Stimulated activated CD4-positive, alpha-beta T cell treated with anti-CD3 and anti-CD28 coated beads, Interleukin-4, amount 100 ng/mL, for 4 hours (primary cell): Measurements from ENCODE around the gene BORCS8.
"Not testable (repeated sequence)": the region's sequence is repeated elsewhere in the genome, so short reads cannot be mapped to it uniquely, and the experiment has no call there.

Source experiments
- DNase-seq, 2 experiments: peaks; one replicate each; pipeline ENCODE4 v3.0.0-alpha.2; 2020

Gene BORCS8

DNA sequence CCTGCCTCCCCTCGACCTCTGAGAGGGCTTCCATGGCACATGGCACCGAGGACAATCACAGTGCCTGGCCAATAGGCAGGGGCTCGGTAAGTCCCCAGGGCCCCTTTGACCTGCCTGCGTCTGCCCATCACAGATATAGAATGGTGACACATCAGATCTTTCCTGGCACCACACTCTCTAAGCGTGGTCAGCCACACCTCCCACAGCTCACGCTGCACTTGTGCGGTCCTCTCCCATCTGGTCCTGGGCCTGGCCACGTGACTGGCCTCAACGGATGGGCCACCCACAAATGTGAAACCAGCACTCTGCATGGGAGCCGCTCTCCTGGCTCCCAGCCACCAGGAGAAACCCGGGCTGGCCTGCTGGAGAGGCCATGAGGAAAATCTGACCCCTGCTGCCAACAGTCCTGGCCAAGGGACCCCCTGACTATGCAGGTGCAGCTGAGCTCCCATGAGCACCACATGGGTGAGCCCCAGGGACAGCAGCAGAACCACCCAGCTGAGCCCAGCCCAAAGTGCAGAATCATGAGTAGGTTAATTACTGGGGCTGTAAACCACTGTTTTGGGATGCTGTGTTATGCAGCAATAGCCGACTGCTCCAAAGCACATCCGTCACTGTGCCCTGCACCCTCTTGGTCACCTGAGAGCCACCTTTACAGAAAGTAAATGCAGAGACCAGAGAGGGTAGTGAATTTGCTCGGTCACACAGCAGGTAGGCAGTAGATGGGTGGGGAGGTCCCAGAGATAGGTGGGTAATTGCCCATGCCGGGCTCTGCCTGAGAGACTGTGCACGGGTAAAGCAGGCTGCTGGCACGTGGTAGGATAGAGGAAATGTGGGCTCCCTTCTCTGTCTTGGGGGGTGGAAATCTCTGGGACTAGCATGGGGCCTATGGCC, 12.2 kb downstream of the BORCS8 start:
- DNase-seq: no peak

DNA sequence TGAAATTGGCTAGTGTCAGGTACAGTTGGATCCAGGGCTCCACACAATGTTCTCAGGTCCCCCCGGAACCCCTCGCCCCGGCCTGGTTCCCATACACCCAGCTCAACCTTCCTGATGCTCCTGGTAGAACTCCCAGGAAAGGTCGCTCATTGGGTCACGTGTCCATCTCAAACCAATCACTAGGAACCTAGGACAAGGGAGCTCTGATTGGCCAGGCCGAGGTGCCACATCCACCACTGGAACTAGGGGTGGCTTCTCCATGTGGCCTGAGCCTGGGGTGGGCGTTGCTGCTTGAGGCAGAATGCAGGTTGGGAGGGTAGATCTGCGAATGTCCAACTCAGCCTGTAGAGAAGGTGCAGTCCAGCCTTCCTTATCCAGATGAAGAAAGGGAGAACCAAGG, 15.0 kb downstream of the BORCS8 start:
- DNase-seq: no peak

DNA sequence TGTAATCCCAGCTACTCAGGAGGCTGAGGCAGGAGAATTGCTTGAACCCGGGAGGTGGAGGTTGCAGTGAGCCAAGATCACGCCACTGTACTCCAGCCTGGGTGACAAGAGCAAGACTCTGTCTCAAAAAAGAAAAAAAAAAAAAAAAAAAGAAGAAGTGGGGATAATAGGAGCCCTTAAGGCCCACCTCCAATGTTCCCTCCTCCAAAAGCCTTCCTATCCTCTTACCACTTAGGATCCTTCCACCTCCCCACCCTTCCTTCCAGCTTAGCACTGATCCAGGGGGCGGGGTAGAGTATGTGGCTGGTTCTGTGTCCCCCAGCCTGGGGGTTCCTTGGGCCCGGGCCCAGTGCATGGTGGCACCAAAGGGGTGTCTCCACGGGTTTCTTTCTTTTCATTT, 18.7 kb downstream of the BORCS8 start:
- not testable (repeated sequence) for DNase-seq

DNA sequence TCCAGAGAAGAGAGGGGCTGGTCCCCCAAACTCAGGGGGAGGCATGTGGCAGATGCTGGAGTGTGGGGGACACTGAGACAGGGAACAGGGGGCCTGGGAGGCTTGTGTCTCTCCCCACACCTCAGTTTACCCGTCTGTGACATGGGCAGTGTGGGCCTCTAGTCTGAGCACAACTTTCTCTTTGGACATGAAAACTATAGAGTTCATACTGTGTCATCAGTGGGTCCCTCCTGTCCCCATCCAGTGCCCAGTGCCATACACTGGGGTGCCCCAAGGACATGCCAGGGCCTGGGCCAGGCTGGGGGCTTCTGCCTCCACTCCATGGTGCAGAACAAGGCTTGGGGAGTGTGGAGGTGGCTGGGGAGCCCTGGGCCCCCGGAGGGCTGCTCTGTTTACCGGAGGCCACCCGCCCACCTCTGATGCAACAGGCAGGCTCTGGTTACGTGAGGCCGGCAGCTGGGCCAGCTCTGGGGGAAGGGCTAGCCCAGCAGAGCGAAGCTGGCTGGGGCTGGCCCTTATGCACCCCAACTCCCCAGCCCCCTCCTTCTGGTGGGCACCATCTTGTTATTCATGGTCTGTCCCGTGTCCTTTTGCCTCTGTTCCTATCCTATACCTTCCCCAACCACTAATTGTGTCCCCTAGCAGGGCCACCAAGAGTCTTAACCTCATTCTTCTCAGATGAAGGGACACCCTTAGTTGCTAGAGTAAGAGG, 20.0 kb downstream of the BORCS8 start:
- no peak for DNase-seq

DNA sequence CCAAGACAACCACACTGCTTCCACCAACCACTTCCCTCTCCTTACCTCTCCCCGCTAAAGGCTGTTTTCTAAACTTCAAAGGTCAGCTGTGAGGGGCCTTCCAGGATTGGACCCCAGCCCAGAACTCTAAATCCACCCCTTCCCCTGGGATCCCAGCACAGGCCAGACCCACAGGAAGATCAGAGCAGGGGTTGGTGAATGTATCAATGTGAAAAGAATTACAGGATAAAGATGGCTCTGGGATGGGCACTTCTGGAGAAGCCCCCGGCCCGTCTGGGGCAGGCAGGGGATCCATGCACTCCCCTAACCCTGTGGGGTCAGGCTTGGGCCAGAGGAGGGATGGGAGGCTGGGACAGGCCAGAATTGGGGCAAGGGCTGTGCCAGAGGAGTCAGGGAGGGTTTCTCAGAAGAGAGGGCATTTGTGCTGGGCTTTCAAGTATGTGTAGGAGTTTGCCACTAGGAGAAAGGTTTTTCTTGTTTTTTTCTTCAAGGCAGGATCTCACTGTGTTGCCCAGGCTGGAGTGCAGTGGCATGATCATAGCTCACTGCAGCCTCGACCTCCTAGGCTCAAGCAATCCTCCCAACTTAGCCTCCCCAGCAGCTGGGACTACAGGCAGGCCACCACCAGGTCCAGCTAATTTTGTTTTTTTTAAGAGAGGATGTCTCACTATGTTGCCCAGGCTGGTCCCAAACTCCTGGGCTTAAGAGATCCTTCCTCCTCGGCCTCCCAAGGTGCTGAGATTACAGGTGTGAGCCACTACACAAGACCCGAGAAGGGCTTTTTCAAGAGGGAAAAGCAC, 20.9 kb downstream of the BORCS8 start:
- DNase-seq: no peak

DNA sequence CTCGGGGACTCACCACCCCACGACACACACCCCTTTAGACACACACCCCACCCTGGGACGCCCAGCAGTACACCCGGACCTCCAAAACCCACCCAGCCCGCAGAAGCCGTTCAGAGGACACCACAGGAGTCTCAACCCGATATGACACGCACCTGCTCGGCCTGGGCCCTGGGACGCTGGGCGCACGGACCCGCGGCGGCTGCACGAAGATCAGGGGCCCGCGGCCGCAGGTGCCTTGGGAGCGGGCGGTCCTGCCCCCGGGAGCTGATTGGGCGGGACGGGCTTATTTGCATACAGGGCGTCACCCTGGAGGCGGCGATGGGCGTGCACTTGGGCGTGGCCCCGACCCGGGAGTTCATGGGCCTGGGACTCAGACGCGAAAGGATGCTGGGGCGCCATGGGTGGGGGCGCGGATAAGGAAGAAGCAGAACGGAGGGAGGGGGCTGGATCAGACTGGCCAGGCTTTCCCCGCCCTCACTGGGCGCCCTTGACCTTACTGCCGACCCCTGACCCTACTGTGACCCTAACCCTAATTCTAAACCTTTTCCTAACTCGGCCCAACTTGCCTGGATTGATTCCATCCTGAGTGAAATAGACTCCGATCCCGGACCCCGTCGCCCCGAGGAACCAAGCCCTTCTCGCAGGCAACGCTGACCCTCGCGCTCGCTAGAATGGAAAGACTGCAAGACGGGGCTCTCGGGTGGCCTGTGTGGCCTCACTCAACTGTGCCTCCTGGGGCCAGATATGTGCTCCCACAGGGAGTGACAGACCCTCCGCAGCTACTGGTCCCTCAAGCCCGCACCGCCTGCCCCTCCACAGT, 21.7 kb downstream of the BORCS8 start, which contains the start of gene MEF2B:
Gene MEF2B, minus strand, starts transcription at position 211 of the 820 bp plus-strand sequence. CDS start 19,528 bp downstream, outside the sequence.
- peak; percentile 74 to 75 for DNase-seq

DNA sequence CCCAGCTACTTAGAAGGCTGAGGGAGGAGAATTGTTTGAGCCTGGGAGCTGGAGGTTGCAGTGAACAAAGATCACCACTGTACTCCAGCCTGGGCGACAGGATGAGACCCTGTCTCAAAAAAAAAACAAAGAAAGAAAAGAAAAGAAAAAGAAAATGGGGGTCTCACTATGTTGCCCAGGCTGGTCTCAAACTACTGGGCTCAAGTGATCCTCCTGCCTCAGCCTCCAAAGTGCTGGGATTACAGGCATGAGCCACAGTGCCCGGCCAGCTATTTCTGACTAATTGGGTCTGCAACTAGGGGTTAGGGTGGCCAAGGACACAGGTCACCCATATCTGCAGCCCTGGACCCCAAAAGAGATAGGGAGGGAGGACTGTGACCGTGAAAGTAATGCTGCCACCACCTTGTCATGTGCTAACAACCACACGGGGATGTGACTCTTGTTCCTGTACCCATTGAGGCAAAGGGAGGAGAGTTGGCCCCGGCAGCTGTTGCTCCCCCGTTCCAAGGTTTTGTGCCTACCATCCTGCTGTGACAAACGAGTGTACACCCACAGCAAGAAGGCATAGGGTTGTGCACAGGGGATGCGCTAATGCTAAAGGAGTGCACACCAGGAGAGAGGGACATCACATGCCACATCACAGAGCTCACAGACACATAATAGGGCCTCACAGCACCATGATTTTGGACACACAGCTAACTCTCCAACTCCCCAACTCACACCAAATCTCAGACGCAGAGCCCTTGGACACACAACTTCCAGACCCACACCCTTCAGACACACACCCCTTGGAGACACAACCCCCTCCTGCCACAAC, 22.5 kb downstream of the BORCS8 start:
- no peak for DNase-seq

DNA sequence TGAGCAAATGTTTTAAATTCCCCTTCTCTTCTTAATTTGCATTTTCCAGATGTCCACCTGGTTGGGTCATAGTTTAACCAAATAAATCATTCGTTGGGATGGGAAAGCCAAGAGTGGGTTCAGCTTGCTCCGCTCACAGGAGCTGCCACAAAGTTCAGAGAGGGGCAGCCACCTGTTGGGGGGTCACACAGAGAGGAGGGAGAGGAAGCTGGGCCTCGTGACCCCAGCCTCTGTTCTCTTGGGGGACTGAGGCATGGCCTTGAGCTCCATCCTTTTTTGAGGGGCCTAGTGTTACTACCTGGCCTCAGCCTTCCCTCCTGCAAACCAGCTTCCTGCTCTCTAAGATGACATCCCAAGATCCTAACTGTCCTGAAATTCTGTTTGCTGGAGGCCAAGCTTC, 24.3 kb downstream of the BORCS8 start:
- no peak for DNase-seq

DNA sequence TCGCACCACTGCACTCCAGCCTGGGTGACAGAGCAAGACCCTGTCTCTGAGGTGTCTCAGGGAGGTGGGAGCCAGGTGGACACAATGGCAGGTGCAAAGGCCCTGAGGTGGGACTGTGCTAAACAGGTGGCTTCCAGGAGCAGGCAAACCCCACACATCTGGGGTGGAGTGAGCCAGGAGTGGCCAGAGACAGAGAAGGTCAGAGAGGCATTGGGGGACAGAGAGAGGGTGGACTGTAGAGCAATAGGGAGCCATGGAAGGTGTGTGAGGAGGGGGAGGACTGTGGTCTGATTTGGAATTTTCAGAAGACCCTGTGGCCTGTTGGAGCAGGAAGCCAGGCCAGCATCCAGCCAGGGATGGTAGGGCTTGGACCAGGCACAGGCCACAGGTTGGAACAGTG, 26.6 kb downstream of the BORCS8 start:
- DNase-seq: no peak

DNA sequence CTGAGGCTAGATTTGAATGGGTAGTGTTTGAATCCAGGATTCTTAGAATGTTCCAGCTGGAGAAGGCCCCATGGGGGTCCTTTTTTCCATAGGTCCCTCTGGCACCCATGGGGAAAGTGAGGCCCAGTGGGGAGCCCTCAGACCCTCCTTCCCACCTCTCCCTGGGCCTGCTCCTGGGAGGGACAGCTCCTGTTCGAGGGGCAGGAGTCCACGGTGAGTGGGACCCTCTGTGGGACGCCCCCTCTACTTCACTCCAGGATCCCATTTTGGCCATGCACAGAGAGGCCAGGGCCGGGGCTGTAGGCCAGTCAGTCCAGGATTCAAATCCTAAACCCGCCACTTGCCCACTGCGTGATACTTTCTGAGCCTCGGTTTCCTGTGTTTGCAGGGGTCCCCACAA, 29.5 kb downstream of the BORCS8 start:
- DNase-seq: no peak

DNA sequence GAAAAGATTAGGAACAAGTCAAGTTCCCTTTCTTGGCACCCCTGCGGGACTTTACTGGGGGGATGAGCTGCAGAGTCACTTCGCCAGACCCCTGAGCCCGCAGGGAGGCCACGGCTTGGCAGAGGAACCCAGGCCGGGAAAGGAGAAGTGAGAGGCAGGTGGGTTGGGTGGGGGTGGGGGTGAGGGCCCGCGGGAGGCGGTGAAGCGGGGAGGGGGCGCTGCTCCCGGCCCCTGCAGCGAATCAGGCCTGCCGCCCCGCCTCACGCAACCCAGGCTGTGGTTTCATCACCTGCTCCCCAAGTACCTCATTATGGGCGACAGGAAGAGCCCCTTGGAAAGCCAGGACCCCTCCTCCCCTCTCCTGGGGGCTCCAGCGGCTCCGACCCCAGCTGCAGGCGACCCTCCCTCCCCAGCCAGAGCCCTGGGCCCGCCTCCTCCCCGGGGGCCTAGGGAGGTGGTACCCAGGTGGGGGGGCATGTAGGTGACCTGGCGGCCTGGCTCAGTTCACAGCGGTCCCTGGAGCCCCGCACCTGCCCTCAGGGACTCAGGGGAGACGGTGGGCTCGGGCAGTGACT, 31.4 kb downstream of the BORCS8 start:
- no peak for DNase-seq

DNA sequence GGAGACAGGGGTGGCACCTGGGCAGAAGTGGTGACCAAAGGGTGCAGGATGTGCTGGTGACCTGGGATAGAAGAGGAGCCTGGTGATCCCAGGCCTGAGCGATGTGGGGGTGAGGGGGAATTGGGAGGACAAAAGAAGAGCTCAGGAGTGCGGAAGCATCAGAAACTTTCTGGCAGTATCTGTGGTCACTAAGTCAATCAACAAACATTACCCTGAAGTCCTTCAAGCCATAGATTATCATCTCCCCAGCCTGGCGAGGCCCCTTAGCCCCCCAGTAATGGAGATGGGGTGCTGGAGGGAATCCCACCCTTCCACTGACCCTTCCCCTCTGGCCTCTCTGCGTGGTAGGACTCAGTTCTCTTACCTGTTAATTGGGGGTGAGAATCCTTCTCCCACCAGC, 32.4 kb downstream of the BORCS8 start:
- no peak for DNase-seq

DNA sequence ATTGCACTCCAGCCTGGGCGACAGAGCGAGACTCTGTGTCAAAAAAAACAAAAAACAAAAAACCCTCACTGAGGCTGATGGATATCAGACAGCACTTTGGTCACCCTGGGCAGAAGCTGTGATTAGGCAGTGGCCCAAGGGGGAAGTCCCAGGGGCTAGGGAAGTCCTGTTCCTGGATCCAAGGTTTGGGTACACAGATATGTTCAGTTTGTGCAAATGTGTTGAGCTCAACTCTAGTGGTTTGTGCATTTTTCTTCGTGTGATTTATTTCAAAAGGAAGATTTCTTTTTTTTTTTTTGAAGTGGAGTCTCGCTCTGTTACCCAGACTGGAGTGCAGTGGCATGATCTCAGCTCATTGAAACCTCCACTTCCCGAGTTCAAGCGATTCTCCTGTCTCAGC, 34.1 kb downstream of the BORCS8 start:
- DNase-seq: no peak

DNA sequence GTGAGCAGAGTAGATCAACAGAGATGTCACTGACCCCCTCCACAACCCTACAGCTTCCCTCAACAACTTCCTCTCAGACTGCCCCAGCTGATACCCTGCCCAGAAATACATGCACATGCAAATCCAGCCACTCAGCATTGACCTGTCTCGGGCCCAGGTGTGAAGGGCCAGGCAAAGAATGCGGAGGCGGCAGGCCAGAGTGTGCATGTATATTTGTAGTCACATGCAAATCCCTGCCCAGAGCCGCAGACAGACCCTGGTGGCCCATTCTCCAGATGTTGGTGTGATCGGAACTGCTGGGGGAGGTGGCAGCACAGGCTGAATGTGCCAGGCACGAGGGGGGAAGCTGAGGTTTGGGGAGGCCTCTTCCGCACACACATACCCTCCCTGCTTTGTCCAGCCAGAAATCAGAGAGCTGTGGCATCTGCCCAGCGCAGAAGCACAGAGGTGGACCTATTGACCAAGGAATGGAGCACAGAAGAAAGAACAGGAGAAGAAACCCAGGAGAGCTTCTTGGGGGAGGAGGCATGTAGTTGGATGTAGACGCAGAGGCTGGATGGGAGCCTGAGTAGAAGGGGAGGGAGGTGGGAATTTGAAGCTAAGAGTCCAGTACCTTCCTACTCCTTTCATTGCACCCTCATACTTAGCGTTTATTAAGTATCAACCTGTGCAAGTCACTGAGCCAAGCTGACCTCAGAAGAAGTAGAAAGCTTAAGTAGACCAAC, 36.3 kb downstream of the BORCS8 start:
- no peak for DNase-seq

DNA sequence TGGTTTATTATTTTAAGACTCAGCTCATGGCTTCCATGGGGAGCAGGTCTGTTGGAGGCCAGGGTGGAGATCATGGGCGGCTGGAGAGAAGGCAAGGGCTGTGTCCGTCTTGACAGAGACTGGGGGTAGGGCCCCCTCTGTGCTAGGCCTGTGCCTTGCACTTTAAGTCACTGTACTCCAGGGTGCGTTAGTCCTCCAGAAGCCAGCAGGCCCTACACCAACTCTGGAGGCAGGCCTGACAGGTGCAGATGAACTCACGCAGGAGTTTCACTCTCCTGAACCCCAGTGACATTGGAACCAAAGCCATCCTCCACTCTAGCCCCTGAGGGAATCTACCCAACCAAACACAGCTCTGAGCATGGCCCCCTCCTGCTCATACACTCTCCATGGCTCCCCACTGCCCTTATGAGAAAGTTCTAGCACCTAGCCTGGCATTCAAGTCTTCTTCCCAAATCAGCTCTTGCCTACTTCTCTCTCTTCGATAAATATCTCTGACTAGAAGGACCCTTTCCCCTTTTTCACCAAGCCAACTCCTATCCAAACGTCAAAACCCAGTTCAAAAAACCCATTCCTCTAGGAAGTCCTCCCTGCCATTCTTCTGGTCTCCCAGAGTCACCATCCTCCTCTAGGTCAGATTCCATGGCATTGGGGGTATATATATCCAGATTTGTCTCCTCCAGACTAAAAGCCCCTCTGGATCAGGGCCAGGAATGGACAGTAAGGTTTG, 37.0 kb downstream of the BORCS8 start:
- DNase-seq: no peak

DNA sequence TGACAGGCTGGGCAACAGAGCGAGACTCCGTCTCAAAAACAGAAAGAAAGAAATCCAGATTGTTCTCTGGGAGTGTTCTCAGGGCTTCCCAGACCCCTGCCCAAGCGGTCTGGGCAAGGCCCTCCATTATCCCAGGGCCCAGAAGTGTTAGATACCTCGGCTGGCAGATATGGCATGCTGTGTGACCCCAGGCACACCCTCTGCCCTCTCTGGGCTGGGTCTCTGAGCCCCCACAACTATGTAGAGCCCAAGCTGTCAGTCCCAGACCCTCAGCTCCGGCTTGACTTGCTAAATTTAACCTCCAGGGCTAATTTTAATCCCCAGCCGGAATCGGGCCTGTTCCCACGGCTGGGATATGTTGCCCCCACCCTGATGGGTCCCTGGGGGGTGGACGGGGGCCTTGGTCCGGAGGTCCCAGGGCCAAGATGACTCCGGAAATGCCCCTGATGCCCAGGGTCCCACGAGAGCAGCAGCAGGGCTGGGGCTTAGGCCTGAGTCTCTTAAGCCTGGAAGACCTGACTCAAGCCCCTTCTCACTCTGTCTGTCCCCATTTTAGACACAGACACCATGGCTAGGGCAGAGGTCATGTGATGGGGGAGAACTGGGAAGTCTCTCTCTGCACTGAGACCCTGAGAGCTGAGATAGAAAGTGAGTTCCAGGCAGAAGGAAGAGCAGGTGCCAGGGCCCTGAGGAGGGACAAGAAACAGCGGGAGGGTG, 39.1 kb downstream of the BORCS8 start:
- no peak for DNase-seq

DNA sequence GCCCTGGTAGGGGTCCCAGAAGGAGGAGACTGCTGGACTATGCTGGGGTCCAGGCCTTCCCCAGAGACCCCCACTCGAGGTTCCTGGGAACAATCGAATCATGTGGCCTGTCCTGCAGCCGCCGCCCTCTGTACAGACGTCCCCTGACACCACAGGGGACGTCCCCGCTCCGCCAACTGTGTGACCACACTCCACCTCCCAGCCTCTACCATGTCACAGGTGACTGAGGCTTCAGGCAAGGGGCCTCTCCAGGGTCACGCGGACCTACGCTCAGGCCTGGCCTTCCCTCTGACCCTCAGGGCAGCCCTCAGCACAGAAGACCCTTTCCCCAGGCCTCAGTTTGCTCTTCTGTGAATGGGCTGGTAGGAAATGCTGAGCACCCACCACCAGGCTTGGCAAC, 40.5 kb downstream of the BORCS8 start:
- no peak for DNase-seq

DNA sequence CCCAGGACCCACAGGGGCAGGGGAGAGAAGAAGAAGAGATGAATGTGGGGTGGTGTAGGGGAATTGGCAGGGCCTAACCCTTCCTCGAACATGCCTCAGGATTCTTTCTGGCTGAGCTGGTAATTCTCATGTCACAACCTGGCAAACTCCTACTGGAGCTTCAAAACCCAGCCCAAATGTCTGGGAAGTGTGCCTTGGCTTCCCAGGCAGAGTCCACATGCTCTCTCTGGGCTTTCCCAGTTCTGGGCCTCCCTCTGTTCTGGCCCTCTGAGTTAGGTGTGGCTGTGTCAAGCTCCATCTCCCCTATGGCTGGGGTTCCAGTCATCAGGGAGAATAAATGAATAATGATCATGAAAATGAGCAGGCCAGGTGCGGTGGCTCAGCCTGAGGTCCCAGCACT, 42.5 kb downstream of the BORCS8 start:
- no peak for DNase-seq

DNA sequence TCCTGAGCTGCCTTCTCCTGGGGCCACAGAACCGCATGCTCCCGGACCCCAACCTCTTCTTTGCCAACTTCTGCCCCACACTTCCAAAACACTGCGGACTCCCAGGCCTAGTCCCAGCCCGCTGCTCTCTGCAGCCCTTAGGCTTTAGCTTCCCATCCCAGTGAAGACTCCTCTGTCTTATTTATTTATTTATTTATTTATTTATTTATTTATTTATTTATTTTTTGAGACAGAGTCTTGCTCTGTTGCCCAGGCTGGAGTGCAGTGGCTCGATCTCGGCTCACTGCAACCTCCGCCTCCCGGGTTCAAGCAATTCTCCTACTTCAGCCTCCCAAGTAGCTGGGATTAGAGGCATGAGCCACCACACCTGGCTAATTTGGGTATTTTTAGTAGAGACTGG, 43.4 kb downstream of the BORCS8 start:
- not testable (repeated sequence) for DNase-seq
